HG02981 (cell line): ENCODE results near the gene CSNK1D.
"Not testable (repeated sequence)": the region's sequence is repeated elsewhere in the genome, so short reads cannot be mapped to it uniquely, and the experiment has no call there.

Source experiments
- ATAC-seq: cut with Tn5 transposase; IDR thresholded peaks from one replicate; pipeline ENCODE4 v1.9.1; 2021; ENCODE audit warnings: mild to moderate bottlenecking, moderate library complexity; ENCODE audit not compliant: unreplicated experiment

CSNK1D gene

GRCh38 chr17:82195675-82196672, 77.5 kb downstream of the CSNK1D start:
- no peak for ATAC-seq

GRCh38 chr17:82194765-82195164, 78.7 kb downstream of the CSNK1D start:
- no peak for ATAC-seq

- no peak for ATAC-seq
Observed at GRCh38 chr17:82193520-82194220, 79.8 kb downstream of the CSNK1D start.

GRCh38 chr17:82193050-82193449, 80.5 kb downstream of the CSNK1D start:
- ATAC-seq, result not testable (repeated sequence)
